NCI-H2029 (cell line): Measurements from ENCODE around the gene KLHDC3.
"Not testable (repeated sequence)": the region's sequence is repeated elsewhere in the genome, so short reads cannot be mapped to it uniquely, and the experiment has no call there.

ENCODE experiments used
- DNase-seq: peaks from one replicate; lab custom pipeline; 2025; lab: John Stamatoyannopoulos, UW

KLHDC3 gene

DNA sequence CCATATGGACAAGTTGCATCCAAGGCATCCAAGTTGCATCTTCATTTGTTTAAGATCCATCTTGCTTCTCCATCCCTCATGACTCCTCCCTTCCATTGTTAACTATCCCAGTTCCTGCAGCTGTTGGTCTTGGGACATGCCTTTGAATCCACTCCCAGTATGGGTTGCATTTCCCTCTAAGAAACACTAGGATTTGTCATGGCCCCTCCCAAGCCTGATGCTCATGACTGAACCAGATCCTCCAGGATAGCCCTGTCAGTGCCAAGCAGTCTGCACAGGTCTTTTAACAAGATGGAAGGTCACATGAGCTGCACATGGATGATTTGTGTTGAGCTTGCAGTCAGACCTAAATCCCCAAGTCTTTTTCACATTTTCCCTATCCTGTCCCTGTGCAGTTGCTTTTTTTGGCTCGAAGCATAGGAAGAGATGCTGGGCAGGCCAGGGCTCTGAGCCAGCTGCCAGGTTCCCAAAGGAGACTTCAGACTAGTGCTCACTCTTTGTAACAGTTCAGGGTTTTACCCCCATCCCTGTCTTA is 25.5 kb upstream of the KLHDC3 start:
- DNase-seq, result no peak

DNA sequence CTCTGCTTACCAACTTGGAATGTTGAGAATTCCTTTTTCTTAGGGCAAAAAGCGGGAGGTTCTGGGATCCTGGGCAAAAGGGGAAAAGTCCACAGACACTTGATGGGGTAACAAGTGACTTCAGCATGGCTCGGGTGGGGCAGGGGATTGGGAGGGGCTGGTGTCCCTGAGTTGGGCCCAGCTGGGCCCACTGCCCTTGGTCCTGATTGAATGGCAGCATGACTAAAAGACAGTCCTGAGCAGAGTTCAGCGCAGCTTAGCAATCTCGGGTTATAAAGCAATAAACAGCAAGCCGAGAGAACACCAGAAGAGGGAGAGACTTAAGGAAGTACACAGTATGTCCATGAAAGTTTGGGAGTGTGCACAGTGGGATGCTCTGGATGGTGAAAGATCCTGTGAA is 24.1 kb upstream of the KLHDC3 start:
- no peak for DNase-seq

DNA sequence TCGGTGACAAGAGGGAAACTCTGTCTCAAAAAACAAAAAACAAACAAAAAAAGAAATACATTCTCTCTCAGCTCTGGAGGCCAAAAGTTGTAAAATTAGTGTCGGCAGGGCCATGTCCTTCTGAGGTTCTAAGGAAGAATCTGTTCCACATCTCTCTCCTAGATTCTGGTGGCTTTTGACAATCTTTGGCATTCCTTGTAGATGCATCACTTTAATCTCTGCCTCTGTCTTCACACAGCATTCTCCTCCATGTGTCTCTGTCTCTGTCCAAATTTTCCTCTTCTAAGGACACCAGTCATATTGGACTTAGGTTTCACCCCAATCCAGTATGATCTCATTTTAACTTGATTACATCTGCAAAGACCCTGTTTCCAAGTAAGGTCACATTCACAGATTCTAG is 20.6 kb upstream of the KLHDC3 start:
- DNase-seq, result no peak

DNA sequence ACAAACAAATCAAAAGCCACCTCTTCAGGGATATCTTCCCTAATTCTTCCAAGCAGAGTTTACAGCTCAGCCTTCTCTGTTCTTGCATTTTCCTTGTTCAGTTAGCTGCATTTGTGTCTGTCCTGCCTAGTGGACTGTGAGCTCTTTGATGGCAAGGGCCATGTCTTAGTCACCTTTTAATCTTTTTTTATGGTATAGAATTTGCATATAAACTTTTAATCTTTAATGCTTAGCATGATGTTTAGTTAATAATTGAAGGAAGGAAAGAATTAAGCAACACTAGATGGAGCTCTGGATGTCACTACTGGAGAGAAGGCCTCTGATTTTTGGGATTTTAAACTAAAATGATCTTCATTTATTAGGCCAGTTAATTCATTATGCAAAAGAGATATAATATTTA is 17.5 kb upstream of the KLHDC3 start:
- DNase-seq, result no peak

DNA sequence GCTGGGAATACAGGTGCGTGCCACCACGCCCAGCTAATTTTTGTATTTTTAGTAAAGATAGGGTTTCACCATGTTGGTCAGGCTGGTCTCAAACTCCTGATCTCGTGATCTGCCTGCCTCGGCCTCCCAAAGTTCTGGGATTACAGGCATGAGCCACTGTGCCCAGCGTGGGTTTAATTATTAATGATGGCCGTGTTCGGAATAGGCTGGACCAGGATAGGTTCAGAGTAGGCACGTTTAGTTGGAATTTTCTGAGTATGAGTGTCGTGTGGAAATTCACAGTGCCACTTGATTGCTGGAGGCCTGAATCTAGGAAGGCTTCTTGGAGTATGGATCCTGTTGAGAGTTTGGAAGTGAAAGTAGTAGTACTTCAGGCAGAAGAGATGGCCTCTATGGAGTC is 15.8 kb upstream of the KLHDC3 start:
- DNase-seq, result not testable (repeated sequence)

- DNase-seq, result no peak
These were observed 12.2 kb upstream of the KLHDC3 start for GRCh38 chr6:43001843-43002242.

GRCh38 chr6:43005844-43006243 is 8.2 kb upstream of the KLHDC3 start:
- DNase-seq, result no peak

DNA sequence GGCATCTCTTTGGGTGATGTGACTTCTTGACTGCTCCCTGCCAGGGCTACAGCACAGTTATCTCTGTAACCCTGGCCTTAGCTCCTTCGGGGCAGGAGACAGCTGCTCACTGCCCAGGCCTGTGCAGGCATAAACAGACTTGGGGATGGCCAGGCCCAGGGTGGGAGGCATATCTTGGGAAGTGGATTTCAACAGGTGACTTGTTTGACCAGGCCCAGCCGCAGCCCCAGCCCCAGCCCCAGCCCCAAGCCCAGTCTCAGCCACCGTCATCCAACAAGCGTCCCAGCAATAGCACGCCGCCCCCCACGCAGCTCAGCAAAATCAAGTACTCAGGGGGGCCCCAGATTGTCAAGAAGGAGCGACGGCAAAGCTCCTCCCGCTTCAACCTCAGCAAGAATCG is 7.8 kb upstream of the KLHDC3 start:
- no peak for DNase-seq

DNA sequence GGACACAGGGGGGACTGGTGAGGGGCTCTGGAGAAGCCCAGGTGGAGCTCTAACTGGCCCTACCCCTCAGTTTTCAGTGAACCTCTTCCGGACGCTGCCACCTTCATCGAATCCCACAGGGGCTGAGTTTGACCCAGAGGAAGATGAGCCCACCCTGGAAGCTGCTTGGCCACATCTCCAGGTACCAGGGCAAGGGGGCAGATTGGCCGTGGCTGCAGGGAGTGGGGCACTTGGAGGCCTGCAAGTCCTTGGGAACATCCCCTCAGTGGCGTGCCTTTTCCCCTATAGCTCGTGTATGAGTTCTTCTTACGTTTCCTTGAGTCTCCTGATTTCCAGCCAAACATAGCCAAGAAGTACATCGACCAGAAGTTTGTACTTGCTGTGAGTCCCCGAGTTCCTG is 6.9 kb upstream of the KLHDC3 start:
- no peak for DNase-seq

DNA sequence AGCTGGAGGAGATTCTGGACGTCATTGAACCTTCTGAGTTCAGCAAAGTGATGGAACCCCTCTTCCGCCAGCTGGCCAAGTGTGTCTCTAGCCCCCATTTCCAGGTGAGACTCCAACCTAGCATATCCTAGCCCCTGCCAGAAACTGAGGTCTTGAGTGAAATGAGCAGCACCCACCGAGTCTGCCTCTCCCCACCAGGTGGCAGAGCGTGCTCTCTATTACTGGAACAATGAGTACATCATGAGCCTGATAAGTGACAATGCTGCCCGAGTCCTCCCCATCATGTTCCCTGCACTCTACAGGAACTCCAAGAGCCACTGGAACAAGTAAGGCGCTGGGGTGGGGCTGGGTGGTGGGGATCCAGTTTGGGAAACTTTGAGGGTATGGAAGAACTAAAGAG is 4.9 kb upstream of the KLHDC3 start:
- peak; percentile 2 for DNase-seq

DNA sequence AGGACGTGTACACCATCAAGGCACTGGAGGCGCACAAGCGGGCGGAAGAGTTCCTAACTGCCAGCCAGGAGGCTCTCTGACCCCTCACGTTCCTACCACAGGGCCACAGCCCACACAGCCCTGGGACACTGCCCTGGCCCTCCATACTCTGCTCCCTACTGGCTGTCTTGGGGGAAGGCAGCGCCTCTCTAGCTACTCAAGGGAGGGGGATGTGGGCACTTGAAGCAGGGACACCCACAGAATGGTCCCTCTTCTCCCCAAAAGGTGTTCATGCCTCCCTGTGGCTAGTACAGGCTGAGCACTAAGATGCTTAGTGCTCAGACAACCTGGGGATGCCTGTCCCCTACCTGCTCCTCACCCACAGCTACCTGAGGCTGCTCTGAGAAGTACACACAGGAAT is 2.8 kb upstream of the KLHDC3 start:
- no peak for DNase-seq

DNA sequence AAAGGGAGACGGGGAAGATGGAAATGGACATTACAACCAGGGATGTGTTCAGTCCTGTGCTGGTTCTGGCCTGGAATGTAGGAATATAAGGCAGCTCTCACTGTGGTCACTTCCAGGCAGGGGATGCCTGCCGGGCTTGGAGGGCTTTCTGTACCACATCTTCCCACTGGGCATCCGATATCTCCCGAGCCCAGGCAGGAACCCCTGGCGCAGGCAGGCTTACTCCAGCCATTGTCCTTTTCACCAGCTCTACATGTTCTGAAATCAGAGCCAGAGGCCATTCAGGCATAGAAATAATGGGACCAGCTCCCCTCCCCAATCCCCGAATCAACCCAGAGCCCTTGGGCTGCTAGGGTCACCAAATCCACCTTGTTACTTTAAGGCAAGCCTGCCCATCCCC is 1.7 kb upstream of the KLHDC3 start:
- DNase-seq, result no peak

GRCh38 chr6:43013097-43013842 is 779 bp upstream of the KLHDC3 start:
- DNase-seq, result no peak

GRCh38 chr6:43014434-43014909 is 423 bp downstream of the KLHDC3 start:
- DNase-seq, result peak; percentile 2

DNA sequence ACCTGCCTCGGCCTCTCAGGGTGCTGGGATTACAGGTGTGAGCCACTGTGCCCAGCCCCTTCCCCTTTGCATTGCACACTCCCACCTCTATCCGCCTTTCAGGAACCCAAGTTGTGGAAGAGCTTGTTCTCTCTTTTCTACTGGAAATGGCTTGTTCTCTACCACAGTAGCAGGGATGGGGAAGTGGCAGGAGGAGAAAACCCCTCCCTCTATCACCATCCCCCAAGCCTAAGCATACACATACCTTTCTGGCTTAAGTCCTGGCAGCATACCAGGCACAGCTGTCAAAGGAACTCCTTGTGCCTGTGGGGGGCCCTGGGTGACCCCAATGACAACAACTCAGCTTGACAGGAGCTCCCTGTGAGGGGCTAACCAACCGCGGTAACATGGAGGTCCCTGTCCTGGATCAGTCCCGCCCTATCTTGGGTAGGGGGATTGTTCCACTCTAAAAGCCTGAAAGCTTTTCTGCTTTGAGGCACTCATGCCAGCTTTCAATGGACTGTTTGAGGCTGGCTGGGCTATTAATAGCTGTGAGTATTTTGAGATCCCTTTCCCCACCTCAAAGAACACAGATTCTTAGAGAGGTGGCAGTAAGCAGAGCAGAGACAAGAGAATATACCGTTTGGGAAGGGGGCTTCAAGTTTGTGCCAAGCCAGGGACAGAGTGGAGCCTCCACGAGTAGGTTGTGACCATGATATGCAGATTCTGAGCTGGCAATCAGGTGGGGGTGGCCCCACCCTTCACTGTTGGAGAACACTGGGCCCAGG is 2.3 kb downstream of the KLHDC3 start:
- no peak for DNase-seq

- DNase-seq, result no peak
These were observed 2.9 kb downstream of the KLHDC3 start for GRCh38 chr6:43016943-43017334.

- no peak for DNase-seq
These were observed 5.1 kb downstream of the KLHDC3 start for GRCh38 chr6:43019152-43019551.

DNA sequence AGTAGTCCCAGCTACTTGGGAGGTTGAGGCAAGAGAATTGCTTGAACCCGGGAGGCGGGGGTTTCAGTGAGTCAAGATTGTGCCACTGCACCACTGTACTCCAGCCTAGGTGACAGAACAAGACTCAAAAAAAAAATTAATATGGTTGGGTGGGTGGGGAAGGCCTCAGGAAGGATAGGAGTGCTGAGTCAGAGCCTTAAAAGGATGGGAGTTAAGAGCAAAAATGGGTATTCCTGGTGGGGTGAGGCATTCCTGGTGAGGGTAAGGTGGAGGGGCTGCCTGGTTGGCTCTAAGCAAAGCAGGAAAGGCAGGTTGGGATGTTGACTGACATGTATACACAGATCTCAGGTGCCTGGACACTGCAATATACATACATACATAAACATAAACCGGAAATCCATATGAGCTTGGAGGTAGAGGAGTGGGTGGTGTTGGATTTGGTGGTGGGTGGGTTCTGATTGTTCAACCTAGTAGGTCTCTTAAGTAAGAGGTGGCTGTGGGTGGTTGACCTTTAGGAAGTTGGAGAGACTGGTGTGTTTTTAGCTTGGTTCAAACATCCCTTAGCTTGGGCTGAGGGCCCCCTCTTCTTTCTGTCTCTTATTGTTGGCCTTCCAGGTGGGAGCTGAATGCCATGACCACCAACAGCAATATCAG is 6.1 kb downstream of the KLHDC3 start:
- no peak for DNase-seq

DNA sequence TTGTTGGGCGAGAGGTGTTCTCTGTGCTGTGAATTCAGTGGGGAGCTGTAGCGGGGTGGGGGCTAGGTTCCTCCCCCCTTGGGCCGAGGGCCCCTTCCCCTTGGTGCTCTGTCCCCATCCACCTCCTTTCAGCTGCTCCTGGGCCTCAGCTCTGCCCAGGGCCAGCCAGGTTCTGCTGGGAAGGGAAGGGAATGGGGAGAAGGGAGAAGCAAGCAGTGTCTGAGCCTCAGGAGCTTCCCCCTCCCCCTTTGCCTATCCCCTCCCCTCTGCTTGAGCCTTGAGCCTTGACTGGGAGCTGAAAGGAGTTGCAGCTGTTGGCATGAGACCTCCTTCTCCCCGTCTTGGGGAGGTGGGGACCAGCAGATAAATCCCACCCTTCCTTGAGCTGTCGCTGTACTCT is 6.8 kb downstream of the KLHDC3 start:
- no peak for DNase-seq

DNA sequence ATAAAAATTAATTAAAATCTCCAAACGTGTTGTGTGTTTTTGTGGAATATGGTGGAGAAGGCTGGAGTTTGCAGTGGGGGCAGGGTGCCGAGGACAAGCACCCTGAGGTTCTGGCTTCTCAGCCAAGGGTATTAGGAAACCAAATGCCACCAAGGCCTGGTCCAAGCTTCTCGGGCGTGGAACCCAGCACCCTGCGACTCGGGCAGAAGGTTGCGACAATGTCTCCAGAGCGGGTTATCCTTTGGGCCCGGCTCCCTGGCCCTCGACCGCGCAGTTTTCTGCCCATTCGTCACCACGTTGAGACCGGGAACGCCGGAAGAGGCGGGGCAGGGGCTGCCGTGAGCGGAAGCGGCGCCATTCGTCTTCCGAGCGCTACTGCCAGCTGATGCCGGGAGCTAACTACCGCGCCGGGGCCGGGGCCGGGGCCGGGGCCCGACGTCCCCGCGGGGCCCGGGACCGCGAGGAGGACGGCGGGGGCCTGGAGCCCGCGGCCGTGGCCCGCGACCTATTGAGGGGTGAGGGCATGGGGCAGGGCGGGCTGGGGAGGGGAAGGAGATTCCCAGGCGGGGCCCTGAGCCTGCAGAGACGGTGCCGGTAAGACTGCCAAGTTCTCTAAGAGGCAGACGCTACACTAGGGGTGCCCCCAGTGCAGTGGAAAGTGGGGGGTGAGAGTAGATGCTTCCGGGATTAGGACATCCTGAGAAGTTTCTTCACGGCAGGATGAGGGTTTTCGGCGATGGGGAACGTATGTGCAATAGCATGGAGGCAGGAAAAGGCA is 7.4 kb downstream of the KLHDC3 start, which contains the start of gene RRP36:
TSS of gene RRP36 (plus strand) at position 354 of the 778 bp plus-strand sequence. CDS start at position 386, 32 bp downstream.
- DNase-seq, result peak; percentile 69

- no peak for DNase-seq
These were observed 10.4 kb downstream of the KLHDC3 start for GRCh38 chr6:43024436-43024835.

- no peak for DNase-seq
These were observed 12.3 kb downstream of the KLHDC3 start for GRCh38 chr6:43026365-43026764.
